Vagina (tissue), 2 donors: ENCODE data around the gene BICD1.

Experiments used
- POLR2A ChIP-seq, 2 donors: fragments of 450-650 bp; IDR thresholded peaks; one replicate each; pipeline ENCODE4 v1.6.1; 2017; ENCODE audit warnings: antibody characterized with exemption in 2 of 2, mild to moderate bottlenecking in 2 of 2, moderate library complexity in 2 of 2
- TF ChIP-seq, protein P1 (sequence below), 3 experiments: fragments of 450-650 bp in 2 of 3; fragments of 200-600 bp in 1 of 3; sonication (generic) in 1 of 3; IDR thresholded peaks; one replicate each; pipeline ENCODE4 v1.5.1; 2017 to 2019; ENCODE audit warnings: antibody characterized with exemption in 3 of 3, mild to moderate bottlenecking in 2 of 3, moderate library complexity in 2 of 3

DNA sequence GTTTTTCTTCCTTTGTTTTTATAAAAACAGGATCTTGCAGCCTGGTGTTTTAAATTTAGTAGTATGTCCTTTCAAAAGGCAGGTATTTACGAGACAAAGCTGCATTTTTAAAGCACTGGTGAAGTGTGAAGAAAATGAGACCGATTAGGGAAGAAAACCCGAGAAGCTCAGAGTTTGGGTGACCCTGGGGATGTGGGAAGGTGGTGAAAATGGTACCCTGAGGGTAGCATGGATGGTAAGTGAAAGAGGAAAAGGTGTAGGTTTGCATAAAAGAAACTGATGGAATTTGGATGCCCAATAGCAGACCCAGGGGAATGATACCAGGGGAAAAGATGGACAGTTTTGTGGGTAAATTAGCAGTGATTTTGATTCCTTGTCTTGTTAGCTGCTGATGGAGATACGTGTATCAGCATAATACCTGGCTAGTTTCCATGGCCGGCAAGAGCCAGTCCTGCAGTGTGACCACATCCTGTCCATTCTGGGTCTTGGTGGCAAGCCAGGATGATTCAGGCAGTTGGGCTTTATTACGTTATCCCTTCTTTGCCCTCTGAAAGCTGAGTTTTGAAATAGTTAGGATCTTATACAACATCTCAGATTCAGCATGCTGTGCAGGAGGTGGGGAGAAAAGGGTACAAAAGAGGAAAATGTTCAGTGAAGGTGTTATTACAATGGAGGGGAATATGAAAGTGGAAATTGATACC lies 8.9 kb downstream of the BICD1 start:
- TF ChIP-seq, protein P1, sequence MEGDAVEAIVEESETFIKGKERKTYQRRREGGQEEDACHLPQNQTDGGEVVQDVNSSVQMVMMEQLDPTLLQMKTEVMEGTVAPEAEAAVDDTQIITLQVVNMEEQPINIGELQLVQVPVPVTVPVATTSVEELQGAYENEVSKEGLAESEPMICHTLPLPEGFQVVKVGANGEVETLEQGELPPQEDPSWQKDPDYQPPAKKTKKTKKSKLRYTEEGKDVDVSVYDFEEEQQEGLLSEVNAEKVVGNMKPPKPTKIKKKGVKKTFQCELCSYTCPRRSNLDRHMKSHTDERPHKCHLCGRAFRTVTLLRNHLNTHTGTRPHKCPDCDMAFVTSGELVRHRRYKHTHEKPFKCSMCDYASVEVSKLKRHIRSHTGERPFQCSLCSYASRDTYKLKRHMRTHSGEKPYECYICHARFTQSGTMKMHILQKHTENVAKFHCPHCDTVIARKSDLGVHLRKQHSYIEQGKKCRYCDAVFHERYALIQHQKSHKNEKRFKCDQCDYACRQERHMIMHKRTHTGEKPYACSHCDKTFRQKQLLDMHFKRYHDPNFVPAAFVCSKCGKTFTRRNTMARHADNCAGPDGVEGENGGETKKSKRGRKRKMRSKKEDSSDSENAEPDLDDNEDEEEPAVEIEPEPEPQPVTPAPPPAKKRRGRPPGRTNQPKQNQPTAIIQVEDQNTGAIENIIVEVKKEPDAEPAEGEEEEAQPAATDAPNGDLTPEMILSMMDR (IDR thresholded peaks at IDR 0.05), result no peak
- no peak for TF ChIP-seq POLR2A (IDR thresholded peaks at IDR 0.05)
